Stomach (tissue), 4 donors: ENCODE data around the gene STX12.

Experiments used
- CTCF ChIP-seq, 7 experiments: fragments of 450-650 bp in 4 of 7; fragments of 200-600 bp in 3 of 7; sonication (generic) in 3 of 7; IDR thresholded peaks; one replicate each; pipeline ENCODE4 v1.5.1; 2016 to 2019; ENCODE audit warnings: antibody characterized with exemption in 7 of 7, control low read depth in 2 of 7, mild to moderate bottlenecking in 1 of 7
- POLR2A ChIP-seq, 4 donors: fragments of 450-650 bp; IDR thresholded peaks; one replicate each; pipeline ENCODE4 v1.6.1; 2016; ENCODE audit warnings: antibody characterized with exemption in 4 of 4, control low read depth in 2 of 4, mild to moderate bottlenecking in 1 of 4, moderate library complexity in 1 of 4
- POLR2AphosphoS5 ChIP-seq, 3 donors: sonication (generic); formaldehyde crosslinking; IDR thresholded peaks; one replicate each; pipeline ENCODE4 v1.6.1; 2016; ENCODE audit warnings: antibody characterized with exemption in 3 of 3

- TF ChIP-seq CTCF (IDR thresholded peaks at IDR 0.05) (no peak), POLR2AphosphoS5 (IDR thresholded peaks at IDR 0.05) (no peak), POLR2A (IDR thresholded peaks at IDR 0.05) (no peak)
Observed at GRCh38 chr1:27774654-27775053, 1.6 kb downstream of the STX12 start.
